GM23248 (cell line): ENCODE results near the gene PDE10A.

Source experiments
- EZH2 ChIP-seq: fragments of 200-600 bp; sonication (generic); IDR thresholded peaks from 2 replicates; pipeline ENCODE4 v1.6.1; 2018; ENCODE audit warnings: antibody characterized with exemption, mild to moderate bottlenecking; ENCODE audit not compliant: insufficient read depth, poor library complexity, severe bottlenecking
- EZH2phosphoT487 ChIP-seq: fragments of 200-600 bp; sonication (generic); IDR thresholded peaks from 2 replicates; pipeline ENCODE4 v1.6.1; 2018; ENCODE audit warnings: antibody characterized with exemption, moderate library complexity, mild to moderate bottlenecking, low read depth; ENCODE audit not compliant: insufficient read depth

DNA sequence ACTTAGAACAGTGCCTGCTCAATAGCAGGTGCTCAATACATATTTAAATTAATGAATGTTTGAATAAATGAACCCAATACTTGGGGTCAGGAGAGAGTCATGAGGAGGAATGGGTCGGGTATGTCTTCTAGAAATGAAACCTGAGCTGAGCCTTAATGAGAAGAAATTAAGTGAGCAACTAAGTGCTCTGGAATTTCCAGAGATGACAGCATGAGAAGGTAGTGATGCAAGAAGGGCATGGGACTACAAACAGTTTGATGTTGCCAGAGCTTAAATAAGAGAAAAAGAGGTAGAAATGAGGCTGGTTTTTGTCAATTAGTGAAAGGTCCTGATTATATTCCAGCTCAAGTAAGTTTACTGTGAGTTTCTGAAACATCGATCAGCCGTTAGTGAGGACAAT lies 82.9 kb downstream of the PDE10A start:
- TF ChIP-seq EZH2 = no peak
- no peak for TF ChIP-seq EZH2phosphoT487
